ENCODE measurements around the gene ELSPBP1. TPM values are rescaled to one million over a fixed set of nuclear protein-coding genes. Genes with fewer than 3 reads are reported as not detected.

Gene ELSPBP1
- total RNA-seq, 4 donors from 2014 or later = not detected

DNA sequence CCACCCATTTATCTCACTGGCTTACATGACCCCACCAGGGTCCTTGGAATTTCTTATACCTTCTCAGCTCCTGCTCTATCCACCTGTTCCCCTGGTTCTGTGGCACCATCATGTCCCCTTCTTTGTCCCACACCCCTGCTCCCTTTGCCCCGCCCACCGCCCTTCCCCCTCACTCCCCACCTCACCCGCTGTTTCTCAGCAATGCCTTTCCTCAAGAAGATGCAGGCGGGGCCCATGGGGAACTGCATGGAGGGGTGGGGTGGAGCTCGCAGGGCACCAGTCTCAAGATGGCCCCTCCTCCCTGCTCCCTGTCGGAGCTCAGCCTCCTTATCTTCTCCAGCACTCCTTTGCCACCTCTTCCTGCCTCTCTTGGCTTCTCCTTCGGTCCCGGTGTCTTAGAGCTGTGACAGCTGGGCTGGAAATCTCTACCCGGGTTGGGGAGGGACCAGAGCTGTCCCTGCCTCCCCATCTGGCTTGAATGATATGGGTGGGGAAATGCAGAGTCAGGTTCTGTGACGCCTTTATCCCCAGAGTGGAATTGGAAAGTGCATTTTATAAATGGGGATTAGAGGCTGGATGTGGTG lies 49.3 kb downstream of the ELSPBP1 start, which contains the start of gene CABP5:
TSS of gene CABP5 (minus strand) at position 405 of the 584 bp plus-strand sequence. CDS start at position 248, 157 bp downstream.
- Histone ChIP-seq H3K36me3 (no peaks in the 10 kb centered on the region), H3K9me3 (no peaks in the 10 kb centered on the region), H3K4me1 (no peaks in the 10 kb centered on the region), H3K27ac (no peak within 1 kb of the TSS), H3K27me3 (no peaks in the 10 kb centered on the region), H3K4me3 (no peak within 1 kb of the TSS)
- DNase-seq = no peak
- no peak for TF ChIP-seq POLR2A (IDR thresholded peaks at IDR 0.05)
- TF ChIP-seq, protein P1, sequence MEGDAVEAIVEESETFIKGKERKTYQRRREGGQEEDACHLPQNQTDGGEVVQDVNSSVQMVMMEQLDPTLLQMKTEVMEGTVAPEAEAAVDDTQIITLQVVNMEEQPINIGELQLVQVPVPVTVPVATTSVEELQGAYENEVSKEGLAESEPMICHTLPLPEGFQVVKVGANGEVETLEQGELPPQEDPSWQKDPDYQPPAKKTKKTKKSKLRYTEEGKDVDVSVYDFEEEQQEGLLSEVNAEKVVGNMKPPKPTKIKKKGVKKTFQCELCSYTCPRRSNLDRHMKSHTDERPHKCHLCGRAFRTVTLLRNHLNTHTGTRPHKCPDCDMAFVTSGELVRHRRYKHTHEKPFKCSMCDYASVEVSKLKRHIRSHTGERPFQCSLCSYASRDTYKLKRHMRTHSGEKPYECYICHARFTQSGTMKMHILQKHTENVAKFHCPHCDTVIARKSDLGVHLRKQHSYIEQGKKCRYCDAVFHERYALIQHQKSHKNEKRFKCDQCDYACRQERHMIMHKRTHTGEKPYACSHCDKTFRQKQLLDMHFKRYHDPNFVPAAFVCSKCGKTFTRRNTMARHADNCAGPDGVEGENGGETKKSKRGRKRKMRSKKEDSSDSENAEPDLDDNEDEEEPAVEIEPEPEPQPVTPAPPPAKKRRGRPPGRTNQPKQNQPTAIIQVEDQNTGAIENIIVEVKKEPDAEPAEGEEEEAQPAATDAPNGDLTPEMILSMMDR (IDR thresholded peaks at IDR 0.05) = no peak

DNA sequence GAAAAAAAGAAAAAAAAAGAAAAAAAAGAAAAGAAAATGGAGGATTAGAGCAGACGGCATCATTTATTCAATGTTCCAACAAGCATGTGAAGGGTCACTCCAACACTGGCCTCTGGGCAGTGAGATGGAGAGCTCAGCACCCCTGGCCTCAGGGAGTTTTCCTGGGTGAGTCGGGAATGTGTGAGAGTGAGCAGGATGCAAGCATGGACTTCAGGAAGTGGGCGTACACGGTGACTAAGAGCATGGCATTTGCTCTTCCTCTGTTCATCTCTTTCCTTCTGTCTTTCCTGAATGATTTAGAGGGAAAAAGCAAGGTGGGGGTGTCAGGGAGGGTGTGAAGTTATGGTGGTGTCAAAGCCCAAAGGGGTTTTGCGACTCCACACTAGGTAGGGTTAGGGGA lies 50.1 kb downstream of the ELSPBP1 start:
- no peak for DNase-seq
- H3K36me3 ChIP-seq = no peaks in the 10 kb centered on the region
- H3K27me3 ChIP-seq = no peaks in the 10 kb centered on the region
- no peaks in the 10 kb centered on the region for H3K9me3 ChIP-seq
- TF ChIP-seq POLR2A (IDR thresholded peaks at IDR 0.05) = no peak
- H3K27ac ChIP-seq = no peak overlapping the region
- no peak overlapping the region for H3K4me3 ChIP-seq
- no peaks in the 10 kb centered on the region for H3K4me1 ChIP-seq

DNA sequence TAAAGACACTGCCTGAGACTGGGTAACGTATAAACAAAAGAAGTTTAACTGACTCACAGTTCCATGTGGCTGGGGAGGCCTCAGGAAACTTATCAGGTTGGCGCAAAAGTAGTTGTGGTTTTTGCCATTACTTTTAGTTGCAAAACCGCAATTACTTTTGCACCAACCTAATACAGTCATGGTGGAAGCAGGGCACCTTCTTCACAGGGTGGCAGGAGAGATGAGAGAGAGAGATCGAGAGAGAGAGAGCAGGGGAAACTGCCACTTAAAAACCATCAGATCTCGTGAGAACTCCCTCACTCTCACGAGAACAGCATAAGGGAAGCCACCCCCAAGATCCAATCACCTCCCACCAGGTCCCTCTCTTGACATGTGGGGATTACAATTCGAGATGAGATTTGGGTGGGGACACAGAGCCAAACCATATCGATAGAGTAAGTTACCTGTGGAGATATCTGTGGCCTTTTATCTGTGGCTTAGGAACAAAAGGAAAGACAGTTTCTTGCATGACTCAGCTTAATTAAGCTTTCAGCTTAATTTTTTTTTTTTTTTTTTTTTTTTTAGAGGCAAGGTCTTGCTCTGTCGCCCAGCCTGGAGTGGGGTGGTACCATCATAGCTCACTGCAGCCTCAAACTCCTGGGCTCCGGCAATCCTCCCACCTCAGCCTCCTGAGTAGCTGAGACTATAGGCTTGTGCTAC lies 57.1 kb downstream of the ELSPBP1 start:
- Histone ChIP-seq H3K9me3 (no peaks in the 10 kb centered on the region), H3K4me3 (no peak overlapping the region), H3K27me3 (no peaks in the 10 kb centered on the region), H3K4me1 (no peaks in the 10 kb centered on the region), H3K36me3 (no peaks in the 10 kb centered on the region), H3K27ac (no peak overlapping the region)
- DNase-seq = no peak
- TF ChIP-seq, protein P1 (IDR thresholded peaks at IDR 0.05) = no peak
- TF ChIP-seq POLR2A (IDR thresholded peaks at IDR 0.05) = no peak

DNA sequence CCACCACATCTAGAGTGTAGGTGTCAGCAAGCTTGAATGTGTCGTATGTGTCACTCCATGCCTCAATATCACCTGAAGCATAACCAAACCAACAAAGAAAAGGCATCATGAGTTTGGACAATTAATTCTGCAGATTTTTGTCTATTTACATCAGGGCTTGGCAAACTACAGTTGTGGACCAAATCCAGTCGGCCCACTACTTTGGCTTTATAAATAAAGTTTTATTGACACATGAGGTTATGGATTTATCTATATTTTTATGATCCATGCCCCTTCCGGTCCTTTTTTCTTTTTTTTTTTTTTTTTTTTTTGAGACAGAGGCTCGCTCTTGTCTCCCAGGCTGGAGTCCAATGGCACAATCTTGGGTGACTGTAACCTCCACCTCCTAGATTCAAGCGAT lies 58.6 kb downstream of the ELSPBP1 start:
- Histone ChIP-seq H3K36me3 (no peaks in the 10 kb centered on the region), H3K27ac (no peak overlapping the region), H3K9me3 (no peaks in the 10 kb centered on the region), H3K27me3 (no peaks in the 10 kb centered on the region), H3K4me1 (no peaks in the 10 kb centered on the region), H3K4me3 (no peak overlapping the region)
- TF ChIP-seq, protein P1 (IDR thresholded peaks at IDR 0.05) = no peak
- TF ChIP-seq POLR2A (IDR thresholded peaks at IDR 0.05) = no peak
- DNase-seq = no peak

DNA sequence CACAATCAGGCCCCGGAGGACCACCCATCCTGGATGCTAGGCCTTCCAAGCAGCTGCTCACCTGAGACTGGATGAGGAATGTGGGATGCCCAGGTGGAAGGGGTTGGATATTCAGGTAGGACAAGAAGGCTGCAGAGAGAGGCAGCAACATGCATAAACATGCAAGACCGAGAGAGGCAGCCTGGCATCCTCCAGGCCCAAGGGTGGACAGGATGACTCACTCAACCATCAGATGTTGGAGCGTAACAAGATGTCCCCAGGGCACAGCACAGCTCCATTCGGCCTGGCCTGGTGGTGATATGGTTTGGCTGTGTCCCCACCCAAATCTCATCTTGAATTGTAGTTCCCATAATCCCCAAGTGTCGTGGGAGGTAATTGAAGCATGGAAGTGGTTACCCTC lies 59.4 kb downstream of the ELSPBP1 start:
- TF ChIP-seq, protein P1 (IDR thresholded peaks at IDR 0.05) = no peak
- no peak for TF ChIP-seq POLR2A (IDR thresholded peaks at IDR 0.05)
- Histone ChIP-seq H3K4me1 (no peaks in the 10 kb centered on the region), H3K9me3 (no peaks in the 10 kb centered on the region), H3K36me3 (no peaks in the 10 kb centered on the region), H3K27ac (no peak overlapping the region), H3K4me3 (no peak overlapping the region), H3K27me3 (no peaks in the 10 kb centered on the region)
- DNase-seq = no peak

DNA sequence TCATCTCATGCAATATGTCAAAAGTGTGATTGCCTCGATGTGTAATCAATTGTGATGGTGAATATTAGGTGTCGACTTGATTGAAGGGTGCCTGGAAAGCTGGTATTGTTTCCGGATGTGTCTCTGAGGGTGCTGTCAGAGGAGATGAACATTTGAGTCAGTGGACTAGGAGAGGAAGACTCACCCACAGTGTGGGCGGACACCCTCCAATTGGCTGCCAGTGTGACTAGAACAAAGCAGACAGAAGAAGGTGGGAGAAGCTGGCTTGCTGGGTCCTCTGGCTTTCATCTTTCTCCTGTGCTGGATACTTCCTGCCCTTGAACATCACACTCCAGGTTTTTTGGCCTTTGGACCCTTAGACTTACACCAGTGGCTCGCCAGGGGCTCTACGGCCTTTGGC lies 64.9 kb downstream of the ELSPBP1 start:
- H3K9me3 ChIP-seq = no peaks in the 10 kb centered on the region

More for the DNA sequence above, 64.9 kb downstream of the ELSPBP1 start:
- no peak for TF ChIP-seq POLR2A (IDR thresholded peaks at IDR 0.05)
- TF ChIP-seq, protein P1 (IDR thresholded peaks at IDR 0.05) = no peak
- H3K27me3 ChIP-seq = no peaks in the 10 kb centered on the region
- H3K27ac ChIP-seq = no peak overlapping the region
- no peaks in the 10 kb centered on the region for H3K36me3 ChIP-seq
- no peaks in the 10 kb centered on the region for H3K4me1 ChIP-seq
- H3K4me3 ChIP-seq = no peak overlapping the region
- DNase-seq = no peak
